Colonic mucosa (tissue), 4 donors: ENCODE measurements around the gene RYR2. TPM values are rescaled to one million over a fixed set of nuclear protein-coding genes. Genes with fewer than 3 reads are reported as not detected.
"Not testable (repeated sequence)": the region's sequence is repeated elsewhere in the genome, so short reads cannot be mapped to it uniquely, and the experiment has no call there.

Source experiments
- DNase-seq: peaks from one replicate; pipeline ENCODE4 v3.0.0-alpha.2; 2020
- H3K27ac ChIP-seq: fragments of 200-600 bp; one replicate; pipeline ENCODE4 v1.8.0; 2021
- H3K27me3 ChIP-seq: fragments of 200-600 bp; one replicate; pipeline ENCODE4 v1.8.0; 2021
- H3K36me3 ChIP-seq: fragments of 200-600 bp; one replicate; pipeline ENCODE4 v1.8.0; 2021
- H3K4me1 ChIP-seq: fragments of 200-600 bp; one replicate; pipeline ENCODE4 v1.8.0; 2021; ENCODE audit warnings: mild to moderate bottlenecking
- H3K4me3 ChIP-seq: fragments of 200-600 bp; one replicate; pipeline ENCODE4 v1.8.0; 2021
- H3K9ac ChIP-seq, 2 donors: one replicate each; pipeline ENCODE4 v1.7.0; 2013; ENCODE audit warnings: control low read depth in 2 of 2, low read depth in 2 of 2, low read length in 2 of 2
- H3K9me3 ChIP-seq: fragments of 200-600 bp; one replicate; pipeline ENCODE4 v1.8.0; 2021
- CTCF ChIP-seq: fragments of 200-600 bp; IDR thresholded peaks from one replicate; pipeline ENCODE4 v1.8.0; 2022; ENCODE audit warnings: antibody characterized with exemption, mild to moderate bottlenecking
- intact Hi-C: fragments of 100-400 bp; cut with DNase I; formaldehyde crosslinking; loops from one replicate; pipeline ENCODE4 v1.14.1; 2022
- total RNA-seq, 2 donors: library from RNA; stranded (reverse); fragmentation: NEBNext Ultra II Directional in 1 of 2; extraction: Animal tissue kit (Norgen Biotek cat#: 25700) in 1 of 2; gene quantifications; one replicate each; pipeline ENCODE4 v1.2.1, GENCODE V29; 2021
- donor health status: healthy.
- donor health status: DM: no; HTN: no; CAD: no.
- donor health status: DM: no; HTN: no; CAD: no.

Gene RYR2
- total RNA-seq, 2 donors from 2014 or later, result 0.15 to 0.56 TPM

GRCh38 chr1:237120683-237121082, 78.7 kb downstream of the RYR2 start:
- H3K27me3 ChIP-seq, result no peaks in the 10 kb centered on the region
- no peak for DNase-seq
- H3K4me3 ChIP-seq, result no peak overlapping the region
- no peak for TF ChIP-seq CTCF
- intact Hi-C loops, result no loop called here
- no peak overlapping the region for H3K9ac ChIP-seq
- no peaks in the 10 kb centered on the region for H3K36me3 ChIP-seq
- no peaks in the 10 kb centered on the region for H3K9me3 ChIP-seq
- H3K4me1 ChIP-seq, result no peaks in the 10 kb centered on the region
- H3K27ac ChIP-seq, result no peak overlapping the region

- Histone ChIP-seq H3K9me3 (no peaks in the 10 kb centered on the region), H3K36me3 (no peaks in the 10 kb centered on the region), H3K27me3 (no peaks in the 10 kb centered on the region), H3K9ac (no peak overlapping the region), H3K4me3 (no peak overlapping the region), H3K27ac (no peak overlapping the region), H3K4me1 (no peaks in the 10 kb centered on the region)
- intact Hi-C loops, result no loop called here
- peak; percentile 14 for TF ChIP-seq CTCF
- DNase-seq, result no peak
Measured at GRCh38 chr1:237124856-237125462, 83.0 kb downstream of the RYR2 start.

GRCh38 chr1:237126180-237126579, 84.2 kb downstream of the RYR2 start:
- H3K4me3 ChIP-seq, result no peak overlapping the region
- DNase-seq, result no peak
- no peaks in the 10 kb centered on the region for H3K27me3 ChIP-seq
- no peaks in the 10 kb centered on the region for H3K9me3 ChIP-seq
- H3K27ac ChIP-seq, result no peak overlapping the region
- no peaks in the 10 kb centered on the region for H3K4me1 ChIP-seq
- no peak overlapping the region for H3K9ac ChIP-seq
- intact Hi-C loops, result no loop called here
- TF ChIP-seq CTCF, result no peak
- H3K36me3 ChIP-seq, result no peaks in the 10 kb centered on the region

DNA sequence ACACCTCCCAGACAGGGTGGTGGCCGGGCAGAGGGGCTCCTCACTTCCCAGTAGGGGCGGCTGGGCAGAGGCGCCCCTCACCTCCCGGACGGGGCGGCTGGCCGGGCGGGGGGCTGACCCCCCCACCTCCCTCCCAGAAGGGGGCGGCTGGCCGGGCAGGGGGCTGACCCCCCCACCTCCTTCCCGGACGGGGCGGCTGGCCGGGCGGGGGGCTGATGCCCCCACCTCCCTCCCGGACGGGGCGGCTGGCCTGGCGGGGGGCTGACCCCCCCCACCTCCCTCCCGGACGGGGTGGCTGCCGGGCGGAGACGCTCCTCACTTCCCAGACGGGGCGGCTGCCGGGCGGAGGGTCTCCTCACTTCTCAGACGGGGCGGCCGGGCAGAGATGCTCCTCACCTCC, 85.3 kb downstream of the RYR2 start:
- H3K36me3 ChIP-seq, intact Hi-C loops, H3K27me3 ChIP-seq, H3K9me3 ChIP-seq, H3K9ac ChIP-seq, H3K27ac ChIP-seq, DNase-seq, H3K4me3 ChIP-seq, H3K4me1 ChIP-seq: not testable (repeated sequence)

DNA sequence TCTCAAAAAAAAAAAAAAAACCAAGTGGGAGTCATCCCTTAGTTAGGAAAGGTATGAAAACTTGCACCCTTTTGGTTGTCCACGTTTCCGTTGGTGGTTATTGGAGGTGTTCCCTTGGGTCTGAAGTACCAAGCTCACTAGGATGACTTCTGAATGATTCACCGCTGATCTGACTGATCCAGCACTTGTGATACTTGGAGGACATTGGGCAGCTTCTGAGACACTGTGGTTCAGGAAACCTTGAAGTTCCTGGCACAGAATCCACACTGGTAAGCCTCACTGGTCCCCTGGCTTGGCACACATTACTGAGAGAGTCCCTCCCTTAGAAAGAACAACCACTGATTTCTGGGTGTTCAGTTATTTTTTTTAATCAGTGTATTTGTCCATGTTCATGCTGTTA, 91.9 kb downstream of the RYR2 start:
- no peaks in the 10 kb centered on the region for H3K4me1 ChIP-seq
- H3K4me3 ChIP-seq, result no peak overlapping the region
- H3K27me3 ChIP-seq, result no peaks in the 10 kb centered on the region
- no peak overlapping the region for H3K9ac ChIP-seq
- intact Hi-C loops, result no loop called here
- DNase-seq, result no peak
- no peaks in the 10 kb centered on the region for H3K36me3 ChIP-seq
- TF ChIP-seq CTCF, result no peak
- H3K9me3 ChIP-seq, result no peaks in the 10 kb centered on the region
- no peak overlapping the region for H3K27ac ChIP-seq

DNA sequence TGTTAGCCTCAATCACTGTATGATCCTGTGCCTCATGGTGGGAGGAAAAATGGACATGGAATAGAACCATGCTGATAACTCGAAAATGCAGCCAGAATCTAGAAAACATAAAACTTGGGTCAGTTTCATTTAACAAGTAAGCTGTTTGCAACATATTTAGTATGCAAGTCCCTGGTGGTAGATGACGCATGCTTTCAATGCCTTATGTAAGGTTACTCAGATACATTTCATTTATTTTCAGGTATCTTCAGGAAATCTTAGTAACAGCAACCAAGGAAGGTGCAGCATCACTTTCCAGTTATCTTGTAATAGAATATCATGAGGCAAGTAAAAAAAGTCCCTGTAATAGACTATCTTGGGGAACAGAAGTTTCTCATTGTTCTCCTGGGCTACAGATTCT, 92.9 kb downstream of the RYR2 start:
- no peaks in the 10 kb centered on the region for H3K9me3 ChIP-seq
- no peaks in the 10 kb centered on the region for H3K4me1 ChIP-seq
- no peak for DNase-seq
- no peaks in the 10 kb centered on the region for H3K36me3 ChIP-seq
- no peak overlapping the region for H3K4me3 ChIP-seq
- H3K27ac ChIP-seq, result no peak overlapping the region
- H3K27me3 ChIP-seq, result no peaks in the 10 kb centered on the region
- no peak for TF ChIP-seq CTCF
- H3K9ac ChIP-seq, result no peak overlapping the region
- intact Hi-C loops, result no loop called here
